HG03558 (cell line): ENCODE data around the gene FOXJ1.

Source experiments
- ATAC-seq: cut with Tn5 transposase; IDR thresholded peaks from one replicate; pipeline ENCODE4 v1.9.1; 2021; ENCODE audit warnings: moderate number of reproducible peaks; ENCODE audit not compliant: unreplicated experiment; ENCODE audit errors: extremely low read depth

The FOXJ1 gene

DNA sequence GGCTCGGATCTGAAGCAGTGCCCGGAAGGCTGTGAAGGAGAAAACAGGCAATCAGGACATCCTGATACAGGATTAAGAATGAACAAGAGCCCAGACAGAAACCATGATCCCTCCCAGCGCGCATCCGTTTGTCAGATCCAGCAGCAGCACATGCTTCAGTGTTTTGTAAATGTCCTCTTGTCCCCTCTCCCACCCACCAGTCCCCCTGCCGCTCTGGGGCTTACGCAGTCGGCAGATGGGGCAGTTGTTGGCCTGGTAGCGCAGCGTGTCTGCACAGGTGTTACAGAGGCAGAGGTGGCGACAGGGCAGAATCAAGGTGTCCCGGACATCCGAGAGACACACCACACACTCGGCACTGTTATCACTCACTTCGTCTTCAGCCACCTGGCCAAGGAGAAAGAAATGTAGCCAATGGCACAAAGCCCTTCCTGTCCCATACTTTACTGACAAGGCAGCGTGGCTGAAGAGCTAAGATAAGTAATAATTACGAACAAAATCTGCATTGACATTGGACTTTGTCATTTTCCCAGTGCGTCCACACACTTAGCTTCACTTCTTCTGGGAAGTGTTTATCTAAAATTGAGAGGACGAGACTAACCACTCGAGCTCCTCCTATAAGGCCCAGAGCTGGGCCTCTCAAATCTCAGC, 20.7 kb upstream of the FOXJ1 start:
- no peak for ATAC-seq

- ATAC-seq = no peak
Measured at GRCh38 chr17:76160896-76161528, 20.0 kb upstream of the FOXJ1 start.

GRCh38 chr17:76159157-76159556, 18.1 kb upstream of the FOXJ1 start:
- no peak for ATAC-seq

GRCh38 chr17:76157759-76158158, 16.7 kb upstream of the FOXJ1 start:
- ATAC-seq = no peak

GRCh38 chr17:76156662-76156991, 15.6 kb upstream of the FOXJ1 start:
- ATAC-seq = no peak

DNA sequence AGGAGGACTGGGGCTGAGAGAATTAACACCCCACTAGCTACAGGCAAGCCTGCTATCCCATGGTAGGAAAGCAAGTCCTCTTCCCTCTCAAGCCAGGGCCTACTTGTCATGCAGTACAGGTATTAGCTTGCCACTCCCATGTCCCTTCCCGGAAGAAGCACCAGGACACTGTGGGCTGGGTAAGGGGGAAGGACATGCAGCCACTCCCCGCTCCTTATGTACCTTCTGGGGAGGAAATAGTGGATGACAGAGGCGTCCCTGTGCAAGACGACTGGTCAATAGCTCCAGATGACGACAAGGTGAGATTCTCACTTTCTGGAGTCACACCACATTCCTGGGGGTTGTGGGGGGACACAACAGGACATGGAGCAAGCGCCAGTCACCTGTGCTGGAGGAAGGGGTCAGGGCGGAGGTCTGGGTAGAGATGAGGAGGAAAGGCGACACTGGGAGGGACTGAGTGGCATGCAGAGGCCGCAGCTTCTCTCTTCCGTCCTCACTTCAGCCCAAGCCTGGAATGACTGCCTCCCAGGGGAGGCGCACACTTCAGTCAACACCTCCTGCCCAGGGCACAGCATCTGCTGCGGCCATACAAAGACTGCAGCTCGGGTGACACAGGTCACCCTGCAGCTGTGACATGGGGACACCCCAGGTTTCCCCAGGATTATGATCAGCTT, 15.1 kb upstream of the FOXJ1 start:
- no peak for ATAC-seq

DNA sequence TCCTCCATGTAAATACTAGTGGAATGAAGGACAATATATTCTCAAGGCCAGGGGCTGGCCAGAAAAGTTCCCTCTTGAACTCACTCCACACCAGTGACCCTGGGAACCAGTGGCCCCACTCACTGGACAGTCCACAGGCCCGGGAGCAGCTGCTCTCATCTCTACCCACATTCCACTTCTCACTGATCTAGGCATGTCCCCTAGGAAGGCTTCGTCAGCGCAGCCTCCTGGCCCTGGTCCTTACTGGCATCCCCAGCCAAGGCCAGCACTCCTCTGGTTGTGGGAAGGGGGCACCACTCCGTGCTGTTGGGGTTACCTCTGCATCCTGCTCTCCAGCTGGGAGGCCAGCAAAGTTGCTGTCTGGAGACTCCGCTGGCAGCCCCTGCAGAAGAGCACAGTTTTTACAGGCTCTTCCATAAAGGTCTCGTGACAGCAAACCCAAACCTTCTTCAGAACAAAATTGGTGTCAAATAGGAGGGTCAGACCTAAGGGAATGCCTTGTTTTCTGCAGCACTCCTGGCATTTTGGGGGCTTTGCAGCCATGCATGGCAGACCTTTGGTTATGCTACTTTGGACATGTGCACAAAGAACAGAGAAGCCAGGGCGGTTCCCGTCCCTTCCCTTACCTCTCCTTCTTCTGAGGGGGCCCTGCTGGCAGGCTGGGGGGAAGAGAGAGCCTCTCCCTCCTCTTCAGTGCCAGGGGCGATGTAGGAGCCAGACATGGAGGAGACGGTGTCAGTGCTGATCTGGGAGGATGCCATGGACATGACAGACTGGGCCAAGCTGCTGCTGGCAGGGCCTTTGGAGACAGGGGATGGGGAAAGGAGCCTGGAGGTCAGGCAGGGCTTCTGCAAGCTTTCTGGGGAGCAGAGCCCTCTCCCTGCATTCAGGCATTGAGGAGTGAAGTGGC, 14.1 kb upstream of the FOXJ1 start:
- no peak for ATAC-seq

- ATAC-seq = no peak
Measured at GRCh38 chr17:76154292-76154691, 13.2 kb upstream of the FOXJ1 start.

- ATAC-seq = no peak
Measured at GRCh38 chr17:76153640-76154039, 12.6 kb upstream of the FOXJ1 start.

DNA sequence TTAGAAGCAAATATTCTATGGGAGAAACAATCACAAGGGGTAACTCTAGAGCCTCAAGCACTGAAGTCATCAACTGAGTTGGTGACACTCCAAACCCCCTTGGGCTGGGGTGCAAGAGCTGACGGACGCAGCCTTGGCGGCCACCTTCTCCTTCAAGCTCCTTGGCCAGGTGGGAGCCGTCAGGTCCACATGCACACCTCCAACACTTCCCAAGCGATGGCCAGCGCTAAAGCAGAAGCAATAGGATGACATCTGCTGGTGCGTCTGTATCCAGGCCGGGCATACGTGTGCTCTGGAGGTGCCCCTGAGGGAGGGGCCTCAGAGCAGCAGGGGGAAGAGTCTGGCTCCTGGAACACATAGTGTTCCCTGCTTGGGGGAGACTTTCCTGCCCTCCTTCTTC, 12.2 kb upstream of the FOXJ1 start:
- no peak for ATAC-seq

- ATAC-seq = no peak
Measured at GRCh38 chr17:76152591-76152990, 11.5 kb upstream of the FOXJ1 start.

DNA sequence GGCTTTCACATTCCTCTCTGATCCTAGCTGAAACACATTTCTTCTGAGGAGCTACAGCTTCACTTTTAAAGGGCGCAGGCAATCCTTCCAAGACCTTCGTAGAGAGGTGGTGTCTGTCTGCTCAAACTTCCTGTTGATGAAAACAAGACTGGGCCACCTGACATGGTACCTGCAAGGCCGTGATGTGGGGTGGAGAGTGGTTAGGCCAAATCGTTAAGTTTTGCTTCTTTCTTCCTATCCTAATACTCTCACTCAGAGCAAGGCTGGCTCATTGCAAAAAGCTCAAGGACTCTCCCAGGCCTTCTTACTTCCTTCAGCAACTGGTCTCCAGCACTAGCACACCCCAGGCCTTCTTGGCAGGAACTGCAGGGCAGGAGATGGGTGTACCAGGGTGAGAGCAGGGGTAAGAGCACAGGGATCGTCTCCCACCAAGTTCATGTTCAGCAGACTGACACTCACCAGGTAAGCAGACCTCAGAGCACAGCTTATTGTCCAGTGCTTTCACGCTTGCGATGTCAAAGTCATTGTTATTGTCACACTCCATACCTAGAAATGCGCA, 10.9 kb upstream of the FOXJ1 start:
- ATAC-seq = no peak

GRCh38 chr17:76150712-76151622, 9.9 kb upstream of the FOXJ1 start:
- no peak for ATAC-seq

DNA sequence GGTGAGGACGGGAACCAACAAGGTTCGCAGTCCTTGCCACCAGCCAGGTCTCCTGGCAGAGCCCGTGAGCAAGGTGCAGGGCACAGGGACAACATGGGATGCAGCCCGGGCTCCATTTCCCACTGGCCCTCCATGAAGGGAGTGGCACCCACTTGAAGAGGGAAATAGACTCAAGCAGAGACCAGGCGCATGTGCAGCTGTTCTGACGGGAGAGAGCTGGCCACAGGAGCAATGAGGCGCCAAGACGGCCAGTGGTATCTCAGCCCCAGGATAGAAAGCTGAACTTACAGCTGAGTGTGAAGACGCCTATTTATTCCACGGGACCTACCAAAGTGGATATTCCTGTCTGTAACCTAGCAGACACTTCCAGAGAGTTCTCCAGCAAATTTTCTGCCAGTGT, 8.2 kb upstream of the FOXJ1 start:
- ATAC-seq = no peak

DNA sequence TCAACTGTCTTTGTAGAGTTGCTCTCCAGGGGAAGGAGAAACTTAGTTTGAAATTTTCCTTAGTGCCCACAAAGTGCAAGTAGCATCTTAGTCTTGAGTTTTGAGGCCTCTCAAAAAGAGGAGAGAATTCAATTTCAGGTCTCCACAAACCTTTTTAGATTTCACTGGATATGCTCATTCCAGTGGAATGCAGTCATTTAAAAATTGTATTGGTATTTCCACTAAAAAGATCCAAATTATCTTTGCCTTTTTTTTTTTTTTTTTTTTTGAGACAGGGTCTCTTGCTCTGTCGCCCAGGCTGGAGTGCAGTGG, 6.9 kb upstream of the FOXJ1 start:
- ATAC-seq = no peak

- ATAC-seq = no peak
Measured at GRCh38 chr17:76147211-76148014, 6.4 kb upstream of the FOXJ1 start.

DNA sequence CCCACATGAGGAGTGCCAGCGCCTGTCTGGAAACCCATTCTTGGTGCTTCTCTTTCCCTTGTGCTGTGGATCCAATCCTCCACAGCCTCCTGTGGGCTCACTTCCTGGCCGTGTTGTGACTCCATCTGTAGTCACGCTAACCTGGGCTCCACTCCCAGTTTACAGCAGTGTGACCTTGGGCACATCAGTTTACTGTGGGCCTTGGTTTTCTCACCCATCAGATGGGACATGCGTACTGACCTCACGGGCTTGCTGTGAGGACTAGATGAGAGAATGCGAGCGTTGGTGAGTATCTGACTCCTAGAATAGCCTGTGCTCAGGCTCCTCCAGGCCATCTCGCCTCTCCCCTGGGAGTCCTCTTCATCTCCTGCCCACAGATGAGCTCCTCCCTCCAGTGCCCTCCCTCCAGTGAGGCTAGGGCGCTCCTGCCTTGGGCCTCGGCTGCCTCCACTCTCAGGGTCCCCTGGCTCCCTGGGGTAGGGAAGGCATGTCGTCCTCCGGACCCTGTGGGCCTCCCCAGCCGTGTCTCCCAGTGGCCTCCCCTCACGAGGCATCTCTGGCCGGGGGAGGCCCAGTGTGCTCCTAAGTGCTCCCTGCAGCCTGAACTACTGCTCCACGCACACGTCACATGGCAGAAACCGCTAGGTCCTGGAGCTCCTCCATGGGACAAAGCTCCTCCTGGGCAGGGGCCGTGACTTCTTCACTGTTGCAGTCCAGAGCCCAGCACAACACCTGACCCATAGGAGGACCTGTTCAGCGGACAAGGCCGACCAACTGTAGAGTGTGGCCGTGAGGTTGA, 5.2 kb upstream of the FOXJ1 start:
- ATAC-seq = no peak
